B cell (primary cell): ENCODE measurements around the gene RDH13. TPM values are rescaled to one million over a fixed set of nuclear protein-coding genes. Genes with fewer than 3 reads are reported as not detected.
A peak's percentile ranks its signal among the peaks of the same experiment; 100 is the strongest.

Experiments
- ATAC-seq: fragments of 200-7000 bp; cut with Tn5 transposase; one replicate; pipeline ENCODE4 v1.10.0; 2021; ENCODE audit warnings: low read depth, mild to moderate bottlenecking, moderate number of reproducible peaks, moderate library complexity
- CTCF ChIA-PET: fragments of 350-600 bp; sonication (Branson Sonifier 250); formaldehyde crosslinking; loops from one replicate; lab custom pipeline; 2021; ENCODE audit warnings: antibody characterized with exemption, inconsistent platforms; lab: Charles Lee
- POLR2A ChIA-PET: fragments of 350-600 bp; sonication (Branson Sonifier 250); formaldehyde crosslinking; loops from one replicate; lab custom pipeline; 2021; ENCODE audit warnings: antibody characterized with exemption; lab: Charles Lee
- DNase-seq: peaks from one replicate; pipeline ENCODE4 v3.0.0; 2013
- H2AFZ ChIP-seq: 2 replicates; pipeline ENCODE4 v1.6.1; 2012; ENCODE audit warnings: mild to moderate bottlenecking, low read depth, low read length; ENCODE audit not compliant: insufficient read depth, poor library complexity, severe bottlenecking
- H3K27ac ChIP-seq, 2 donors: 1 replicate in 1 of 2; 2 replicates in 1 of 2; pipeline ENCODE4 v1.5.1; 2012 to 2013; ENCODE audit warnings: low read length in 2 of 2, mild to moderate bottlenecking in 2 of 2, moderate library complexity in 1 of 2
- H3K27me3 ChIP-seq, 4 experiments: fragments of 200-600 bp in 1 of 4; sonication (generic) in 1 of 4; replicated peaks in 1 of 4; 1 replicate in 2 of 4; 2 replicates in 2 of 4; pipeline versions ENCODE4 v1.6.1 to v1.7.0; 2013 to 2016; ENCODE audit warnings: low read length in 3 of 4, mild to moderate bottlenecking in 2 of 4, mixed read lengths in 1 of 4, moderate library complexity in 1 of 4; ENCODE audit not compliant: insufficient read depth in 4 of 4, control insufficient read depth in 3 of 4; ENCODE audit errors: control extremely low read depth in 1 of 4
- H3K36me3 ChIP-seq, 2 experiments: replicated peaks in 1 of 2; 1 replicate in 1 of 2; 2 replicates in 1 of 2; pipeline versions ENCODE4 v1.6.1 to v1.7.1; 2013; ENCODE audit warnings: low read length in 1 of 2; ENCODE audit not compliant: insufficient read depth in 2 of 2, control insufficient read depth in 1 of 2; ENCODE audit errors: control extremely low read depth in 1 of 2, extremely low read depth in 1 of 2
- H3K4me1 ChIP-seq, 2 donors: fragments of 200-600 bp in 1 of 2; sonication (generic) in 1 of 2; 1 replicate in 1 of 2; 2 replicates in 1 of 2; pipeline versions ENCODE4 v1.5.1 to v1.6.1; 2013 to 2017; ENCODE audit warnings: low read length in 2 of 2; ENCODE audit not compliant: control insufficient read depth in 2 of 2, insufficient read depth in 2 of 2
- H3K4me2 ChIP-seq: replicated peaks from 2 replicates; pipeline ENCODE3; 2012; ENCODE audit warnings: mild to moderate bottlenecking, low read depth, low read length; ENCODE audit not compliant: poor library complexity, severe bottlenecking
- H3K4me3 ChIP-seq, 5 experiments: fragments of 200-600 bp in 1 of 5; sonication (generic) in 1 of 5; 1 replicate in 3 of 5; 2 replicates in 2 of 5; pipeline versions ENCODE4 v1.5.1 to v1.7.0; 2011 to 2016; ENCODE audit warnings: low read length in 4 of 5, mild to moderate bottlenecking in 4 of 5, low read depth in 2 of 5, control low read depth in 1 of 5, moderate library complexity in 1 of 5; ENCODE audit not compliant: insufficient read depth in 1 of 5; ENCODE audit errors: control extremely low read depth in 1 of 5, extremely low read depth in 1 of 5
- H3K79me2 ChIP-seq: fragments of 200-600 bp; sonication (generic); one replicate; pipeline ENCODE4 v1.6.0; 2016; ENCODE audit warnings: low read length; ENCODE audit not compliant: control insufficient read depth, insufficient read depth
- H3K9ac ChIP-seq: fragments of 200-600 bp; sonication (generic); 2 replicates; pipeline ENCODE4 v1.6.1; 2017; ENCODE audit warnings: mild to moderate bottlenecking, low read length, moderate library complexity
- H3K9me3 ChIP-seq, 3 donors: one replicate each; pipeline versions ENCODE4 v1.6.1 to v1.7.1; 2013; ENCODE audit warnings: low read length in 2 of 3; ENCODE audit not compliant: control insufficient read depth in 2 of 3, insufficient read depth in 1 of 3; ENCODE audit errors: control extremely low read depth in 1 of 3
- H4K20me1 ChIP-seq: 2 replicates; pipeline ENCODE4 v1.6.0; 2012; ENCODE audit warnings: mild to moderate bottlenecking, low read length; ENCODE audit not compliant: insufficient read depth, control insufficient read depth, poor library complexity, severe bottlenecking
- H3K27ac Mint-ChIP-seq: one replicate; pipeline ENCODE4 v1.8.0; 2021; ENCODE audit warnings: mixed read lengths
- H3K27me3 Mint-ChIP-seq: one replicate; pipeline ENCODE4 v1.8.0; 2021; ENCODE audit warnings: mixed read lengths
- H3K4me1 Mint-ChIP-seq: one replicate; pipeline ENCODE4 v1.8.0; 2021; ENCODE audit warnings: mixed read lengths
- H3K4me3 Mint-ChIP-seq: one replicate; pipeline ENCODE4 v1.8.0; 2021; ENCODE audit warnings: mixed read lengths
- H3K9me3 Mint-ChIP-seq: one replicate; pipeline ENCODE4 v1.8.0; 2022; ENCODE audit warnings: mixed read lengths; ENCODE audit not compliant: insufficient read depth
- EZH2 ChIP-seq: IDR thresholded peaks from 2 replicates; pipeline ENCODE4 v1.6.1; 2012; ENCODE audit warnings: borderline replicate concordance, low read depth, mild to moderate bottlenecking, moderate library complexity, low read length; ENCODE audit not compliant: insufficient read depth, poor library complexity, severe bottlenecking
- WGBS: methylation state at CpG from one replicate; pipeline ENCODE4 v1.1.5; 2013; ENCODE audit warnings: missing lambda C conversion rate; ENCODE audit not compliant: insufficient coverage; 5-methylcytosine and 5-hydroxymethylcytosine counted together
- intact Hi-C: fragments of 100-400 bp; cut with micrococcal nuclease; formaldehyde crosslinking; loops from one replicate; pipeline ENCODE4 v1.10.0; 2022
- polyA plus RNA-seq: library from polyadenylated mRNA; depleted of rRNA; stranded (reverse); fragments of >200 nt; gene quantifications from 2 replicates; pipeline ENCODE4 v1.2.3, GENCODE V29; 2012
- total RNA-seq, 2 donors: library from RNA; stranded (reverse); fragments of 120-200 nt in 1 of 2; gene quantifications; 1 replicate in 1 of 2; 2 replicates in 1 of 2; pipeline versions ENCODE4 v1.2.3 to v1.2.4, GENCODE V29; 2013 to 2022
- TF ChIP-seq, protein P1 (sequence below): fragments of 200-600 bp; IDR thresholded peaks from one replicate; pipeline ENCODE4 v1.8.0; 2022; ENCODE audit warnings: antibody characterized with exemption, mild to moderate bottlenecking

The RDH13 gene
- total and polyA plus RNA-seq, 2 donors (not counting 1 experiment from before 2014, with no cell fraction given) = 17.5 to 20.4 TPM

- peak; percentile 90 for DNase-seq
- peaks cover 15% of the 10 kb centered on the region for H3K4me1 Mint-ChIP-seq
- peaks cover 1 to 37% (median 26%) of the 10 kb centered on the region in 3 donors for H3K9me3 ChIP-seq
- peak overlapping the region; percentile 76 for H3K4me3 Mint-ChIP-seq
- peaks cover 0 to 24% (median 4%) of the 10 kb centered on the region in 4 experiments for H3K27me3 ChIP-seq
- H3K9ac ChIP-seq = peak overlapping the region; percentile 69
- ATAC-seq = peak; percentile 77
- TF ChIP-seq EZH2 = no peak
- TF ChIP-seq, protein P1, sequence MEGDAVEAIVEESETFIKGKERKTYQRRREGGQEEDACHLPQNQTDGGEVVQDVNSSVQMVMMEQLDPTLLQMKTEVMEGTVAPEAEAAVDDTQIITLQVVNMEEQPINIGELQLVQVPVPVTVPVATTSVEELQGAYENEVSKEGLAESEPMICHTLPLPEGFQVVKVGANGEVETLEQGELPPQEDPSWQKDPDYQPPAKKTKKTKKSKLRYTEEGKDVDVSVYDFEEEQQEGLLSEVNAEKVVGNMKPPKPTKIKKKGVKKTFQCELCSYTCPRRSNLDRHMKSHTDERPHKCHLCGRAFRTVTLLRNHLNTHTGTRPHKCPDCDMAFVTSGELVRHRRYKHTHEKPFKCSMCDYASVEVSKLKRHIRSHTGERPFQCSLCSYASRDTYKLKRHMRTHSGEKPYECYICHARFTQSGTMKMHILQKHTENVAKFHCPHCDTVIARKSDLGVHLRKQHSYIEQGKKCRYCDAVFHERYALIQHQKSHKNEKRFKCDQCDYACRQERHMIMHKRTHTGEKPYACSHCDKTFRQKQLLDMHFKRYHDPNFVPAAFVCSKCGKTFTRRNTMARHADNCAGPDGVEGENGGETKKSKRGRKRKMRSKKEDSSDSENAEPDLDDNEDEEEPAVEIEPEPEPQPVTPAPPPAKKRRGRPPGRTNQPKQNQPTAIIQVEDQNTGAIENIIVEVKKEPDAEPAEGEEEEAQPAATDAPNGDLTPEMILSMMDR = no peak
- peak overlapping the region; percentile 59 to 82 for H3K27ac ChIP-seq
- H3K79me2 ChIP-seq = no peaks in the 10 kb centered on the region
- ChIA-PET CTCF (interaction anchor here (0.6 kb wide), 1 partner anchor 696 kb away, joined by 3 read pairs; no protein-coding TSS in a partner anchor), POLR2A (no interaction called here)
- peaks cover 10 to 15% of the 10 kb centered on the region in 2 donors for H3K4me1 ChIP-seq
- peak overlapping the region; percentile 55 for H2AFZ ChIP-seq
- intact Hi-C loops = loop anchor here (10.0 kb wide), 1 partner anchor 109 kb away; the partner anchor contains the start of gene PPP1R12C
- no peaks in the 10 kb centered on the region for H3K36me3 ChIP-seq
- peak overlapping the region; percentile 90 for H3K27ac Mint-ChIP-seq
- peaks cover 24% of the 10 kb centered on the region for H3K9me3 Mint-ChIP-seq
- peak overlapping the region; percentile 62 for H3K4me2 ChIP-seq
- no peaks in the 10 kb centered on the region for H4K20me1 ChIP-seq
- WGBS = 36% methylated on average over 5 of the region's 10 CpGs
- H3K27me3 Mint-ChIP-seq = peaks cover 22% of the 10 kb centered on the region
- H3K4me3 ChIP-seq = peak overlapping the region in 4 of 5 experiments; percentile 19 to 76 (median 54)
These were observed 57.1 kb downstream of the RDH13 start for GRCh38 chr19:55005684-55006488.

DNA sequence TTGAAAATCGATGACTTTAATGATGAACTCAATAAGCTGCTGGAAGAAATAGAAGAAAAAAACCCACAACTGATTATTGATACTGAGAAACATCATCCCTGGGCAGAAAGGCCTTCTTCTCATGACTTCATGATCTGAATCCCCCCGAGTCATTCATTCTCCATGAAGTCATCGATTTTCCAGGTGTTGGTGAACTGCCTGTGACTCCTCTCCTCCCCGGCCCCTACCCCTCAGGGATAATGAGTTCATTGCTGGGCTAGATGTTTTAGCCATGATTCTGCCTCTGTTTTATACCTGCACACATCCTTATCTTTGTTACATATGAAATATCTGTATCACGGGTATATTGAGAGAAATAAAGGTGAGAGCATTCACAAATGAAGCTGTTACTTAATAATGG lies 62.2 kb downstream of the RDH13 start:
- intact Hi-C loops = loop anchor here (10.0 kb wide), 1 partner anchor 114 kb away; the partner anchor contains the start of gene PPP1R12C
- H3K27ac Mint-ChIP-seq = no peak overlapping the region
- 100% methylated on average over 1 of the region's 5 CpGs for WGBS

More for the DNA sequence above, 62.2 kb downstream of the RDH13 start:
- Mint-ChIP-seq H3K4me1 (peaks cover 5% of the 10 kb centered on the region), H3K4me3 (no peak overlapping the region), H3K9me3 (peaks cover 6% of the 10 kb centered on the region), H3K27me3 (peaks cover 13% of the 10 kb centered on the region)
- ATAC-seq = no peak
- POLR2A ChIA-PET = no interaction called here
- Histone ChIP-seq H3K27me3 (peaks cover 0 to 30% (median 4%) of the 10 kb centered on the region in 4 experiments), H3K9me3 (peaks cover 1 to 26% (median 16%) of the 10 kb centered on the region in 3 donors), H3K27ac (no peak overlapping the region), H3K36me3 (no peaks in the 10 kb centered on the region), H3K79me2 (no peaks in the 10 kb centered on the region), H4K20me1 (no peaks in the 10 kb centered on the region), H3K4me1 (peaks cover 6 to 7% of the 10 kb centered on the region in 2 donors), H2AFZ (no peak overlapping the region), H3K9ac (no peak overlapping the region), H3K4me3 (no peak overlapping the region), H3K4me2 (no peak overlapping the region)
- no peak for DNase-seq
- CTCF ChIA-PET = no interaction called here
- TF ChIP-seq EZH2 = no peak
- TF ChIP-seq, protein P1 = no peak
